TTC549 (cell line): ENCODE results near the gene SYF2.
A peak's percentile ranks its signal among the peaks of the same experiment; 100 is the strongest.
"Not testable (repeated sequence)": the region's sequence is repeated elsewhere in the genome, so short reads cannot be mapped to it uniquely, and the experiment has no call there.

Source experiments
- FAIRE-seq: peaks from 2 replicates; lab custom pipeline; 2012; peaks lifted over from hg19 to GRCh38; lab: Jason Lieb, UNC

Gene SYF2

GRCh38 chr1:25245809-25246599, 13.7 kb upstream of the SYF2 start:
- FAIRE-seq = no peak

GRCh38 chr1:25245393-25245792, 13.1 kb upstream of the SYF2 start:
- FAIRE-seq = no peak

DNA sequence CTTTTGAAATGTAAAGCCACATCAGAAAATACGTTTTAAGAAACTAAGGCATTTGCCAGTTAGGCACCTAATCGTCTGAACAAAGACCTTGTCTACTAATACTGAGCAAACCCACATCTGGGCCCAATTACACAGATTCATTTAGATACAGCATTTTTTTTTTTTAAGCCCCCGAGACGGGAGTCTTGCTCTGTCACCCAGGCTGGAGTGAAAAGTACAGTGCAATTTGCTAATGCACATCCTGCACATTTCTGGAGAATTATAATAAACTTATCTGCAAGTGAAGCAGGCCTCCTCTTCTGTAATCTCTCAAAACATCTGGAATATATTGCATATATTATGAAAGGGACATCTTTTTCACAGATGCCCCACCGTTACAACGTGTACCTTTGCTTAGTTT, 11.6 kb upstream of the SYF2 start:
- no peak for FAIRE-seq

- peak; percentile 31 for FAIRE-seq
These were observed 7.6 kb upstream of the SYF2 start for GRCh38 chr1:25239681-25240541.

DNA sequence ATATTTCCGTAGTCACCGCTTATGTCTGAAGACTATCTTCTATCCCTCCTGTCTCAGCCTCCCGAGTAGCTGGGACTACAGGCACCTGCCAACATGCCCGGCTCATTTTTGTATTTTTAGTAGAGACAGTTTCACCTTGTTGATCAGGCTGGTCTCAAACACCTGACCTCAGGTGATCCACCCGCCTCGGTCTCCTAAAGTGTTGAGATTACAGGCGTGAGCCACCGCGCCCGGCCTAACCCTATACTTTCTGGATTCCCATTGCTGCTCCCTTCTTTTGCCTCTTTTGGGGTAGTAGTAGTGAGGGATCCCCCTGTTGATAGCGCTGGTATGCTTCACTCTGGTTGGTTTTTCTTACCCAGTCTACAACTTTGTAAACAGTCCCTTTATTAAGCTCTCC, 5.7 kb upstream of the SYF2 start:
- FAIRE-seq = no peak

DNA sequence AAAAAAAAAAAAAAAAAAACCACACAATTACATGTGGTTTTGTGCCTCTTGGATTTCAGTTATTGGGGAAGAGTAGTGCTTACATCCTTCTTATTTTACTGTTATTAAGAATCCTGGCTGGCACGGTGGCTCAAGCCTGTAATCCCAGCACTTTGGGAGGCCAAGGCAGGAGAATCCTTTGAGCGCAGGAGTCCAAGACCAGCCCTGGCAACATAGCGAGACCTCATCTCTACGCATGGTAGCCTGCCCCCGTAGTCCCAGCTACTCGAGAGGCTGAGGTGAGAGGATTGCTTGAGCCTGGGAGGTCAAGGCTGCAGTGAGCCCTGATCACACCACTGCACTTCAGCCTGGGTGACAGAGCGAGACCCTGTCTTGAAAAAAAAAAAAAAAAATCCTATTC, 4.0 kb upstream of the SYF2 start:
- FAIRE-seq = not testable (repeated sequence)

GRCh38 chr1:25235411-25235810, 3.1 kb upstream of the SYF2 start:
- FAIRE-seq = not testable (repeated sequence)

DNA sequence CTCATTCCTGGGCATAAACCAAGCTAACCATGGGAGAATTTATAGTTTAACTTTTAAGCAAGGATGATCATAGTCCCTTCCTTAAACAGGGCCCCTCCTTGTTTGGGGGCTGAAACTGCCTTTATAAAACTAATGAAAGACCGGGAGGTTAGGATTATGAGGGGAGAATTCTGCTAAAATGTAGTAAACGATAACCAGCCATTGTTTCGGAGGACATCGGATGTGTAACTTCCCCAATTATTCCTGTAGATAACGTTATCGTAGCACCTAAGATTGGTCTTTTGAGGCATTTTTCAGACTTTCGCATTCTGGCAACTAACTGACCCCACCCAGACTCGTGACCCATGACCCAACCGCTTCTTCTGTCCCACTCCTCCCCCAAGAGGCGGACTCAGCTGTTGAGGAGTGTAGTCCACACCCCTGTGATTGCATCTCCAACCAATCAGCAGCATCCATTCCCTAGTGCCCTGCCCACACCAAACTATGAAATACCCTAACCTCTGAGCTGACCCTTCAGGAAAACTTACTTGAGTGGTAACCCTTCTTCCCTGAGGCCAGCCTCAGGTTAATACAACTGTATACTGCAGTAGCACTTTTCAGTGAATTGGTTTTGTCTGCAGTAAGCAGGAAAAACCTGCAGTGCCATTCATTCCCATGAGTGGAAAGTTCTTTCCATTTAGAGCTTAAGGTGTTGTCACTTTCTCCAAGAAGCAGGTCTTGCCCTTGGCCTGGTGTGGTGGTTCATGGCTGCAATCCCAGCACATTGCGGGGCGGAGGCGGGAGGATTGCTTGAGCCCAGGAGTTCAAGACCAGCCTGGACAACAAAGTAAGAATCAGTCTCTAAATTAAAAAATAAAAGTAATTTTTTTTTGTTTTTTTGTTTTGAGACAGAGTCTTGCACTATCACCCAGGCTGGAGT, 823 bp upstream of the SYF2 start:
- no peak for FAIRE-seq

GRCh38 chr1:25223471-25223870, 8.8 kb downstream of the SYF2 start:
- FAIRE-seq = no peak

DNA sequence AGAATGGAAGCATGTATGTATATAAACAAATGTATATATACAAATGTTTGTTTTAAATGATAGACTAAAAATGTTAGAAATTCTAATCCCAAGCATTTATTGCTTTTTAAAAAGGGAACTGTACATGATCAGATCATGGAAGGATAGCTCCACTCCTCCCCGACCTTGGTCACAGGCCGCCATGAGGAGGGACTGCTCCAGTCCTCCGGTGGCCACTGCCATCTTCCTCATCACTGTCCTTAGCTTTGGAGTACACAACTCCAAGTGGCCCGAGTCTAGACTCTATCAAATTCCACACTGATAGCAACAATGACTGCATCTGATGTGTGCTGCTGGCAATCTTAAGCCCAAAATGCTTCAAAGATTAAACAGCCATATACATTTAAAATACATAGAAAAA, 9.7 kb downstream of the SYF2 start:
- FAIRE-seq = no peak

GRCh38 chr1:25220666-25221065, 11.6 kb downstream of the SYF2 start:
- FAIRE-seq = no peak

GRCh38 chr1:25219661-25220251, 12.5 kb downstream of the SYF2 start:
- FAIRE-seq = no peak

DNA sequence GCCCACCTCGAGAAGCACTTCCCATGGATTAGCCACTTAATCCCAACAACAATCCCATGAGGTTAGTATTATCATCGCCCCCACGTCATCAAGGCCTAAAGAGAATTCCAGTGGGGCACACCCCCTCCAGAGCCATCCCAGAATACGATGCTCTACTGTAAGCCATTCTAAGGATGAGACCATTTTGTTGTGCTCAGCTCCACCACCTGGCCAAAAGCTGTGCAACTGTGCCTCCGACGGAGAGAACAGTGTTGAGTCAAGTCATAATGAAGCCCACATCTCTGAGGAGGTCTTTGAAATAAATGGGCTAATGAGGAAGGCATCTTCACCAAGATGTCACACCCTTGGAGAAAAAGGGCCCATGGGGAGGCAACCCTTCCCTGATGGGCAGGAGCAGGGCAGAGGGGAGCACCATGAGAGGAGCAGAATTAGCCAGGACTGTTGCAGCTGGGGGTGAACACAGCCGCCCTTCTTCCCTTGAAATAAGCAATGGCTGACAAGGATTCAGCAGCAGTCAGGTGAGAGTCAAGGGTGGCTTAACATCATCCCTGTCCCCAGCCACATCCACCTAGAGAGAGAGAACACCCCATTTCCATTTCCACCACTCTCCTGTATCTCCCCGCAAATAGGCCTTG, 14.6 kb downstream of the SYF2 start:
- FAIRE-seq = no peak

DNA sequence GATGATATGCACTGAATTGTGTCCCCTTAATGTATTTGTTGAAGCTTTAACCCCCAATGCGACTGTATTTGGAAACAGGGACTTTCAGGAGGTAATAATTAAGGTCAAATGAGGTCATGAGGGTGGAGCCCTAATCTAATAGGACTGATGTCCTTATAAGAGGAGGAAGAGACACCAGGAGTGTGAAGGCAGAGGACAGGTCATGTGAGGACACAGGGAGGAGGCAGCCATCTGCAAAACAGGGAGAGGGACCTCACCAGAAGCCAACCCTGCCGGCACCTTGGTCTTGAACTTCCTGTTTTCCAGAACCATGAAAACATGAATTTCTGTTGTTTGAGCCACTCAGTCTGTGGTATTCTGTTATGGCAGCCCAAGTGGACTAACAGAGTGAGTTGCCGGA, 15.3 kb downstream of the SYF2 start:
- no peak for FAIRE-seq

DNA sequence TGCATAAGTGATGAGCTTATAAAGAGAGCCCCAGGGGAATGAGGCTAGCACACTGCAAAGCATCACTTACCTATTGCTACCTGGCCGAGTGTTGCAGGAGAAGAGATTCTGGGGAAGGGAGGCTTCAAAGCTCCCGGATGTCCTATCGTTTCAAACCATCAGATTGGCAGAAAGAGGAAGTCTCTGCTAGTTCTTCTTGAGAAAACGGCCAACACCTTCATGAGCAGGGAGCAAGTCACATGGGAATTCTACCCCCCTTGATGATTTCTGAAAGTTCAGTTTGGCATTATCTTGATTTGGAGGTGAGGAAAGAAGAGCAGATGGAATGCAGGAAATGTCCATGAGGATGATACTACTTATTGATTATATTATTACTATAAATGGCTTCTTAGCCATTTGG, 16.2 kb downstream of the SYF2 start:
- no peak for FAIRE-seq

- FAIRE-seq = no peak
These were observed 19.6 kb downstream of the SYF2 start for GRCh38 chr1:25212725-25213124.

GRCh38 chr1:25210728-25211127, 21.6 kb downstream of the SYF2 start:
- no peak for FAIRE-seq

GRCh38 chr1:25209516-25209915, 22.8 kb downstream of the SYF2 start:
- FAIRE-seq = no peak

DNA sequence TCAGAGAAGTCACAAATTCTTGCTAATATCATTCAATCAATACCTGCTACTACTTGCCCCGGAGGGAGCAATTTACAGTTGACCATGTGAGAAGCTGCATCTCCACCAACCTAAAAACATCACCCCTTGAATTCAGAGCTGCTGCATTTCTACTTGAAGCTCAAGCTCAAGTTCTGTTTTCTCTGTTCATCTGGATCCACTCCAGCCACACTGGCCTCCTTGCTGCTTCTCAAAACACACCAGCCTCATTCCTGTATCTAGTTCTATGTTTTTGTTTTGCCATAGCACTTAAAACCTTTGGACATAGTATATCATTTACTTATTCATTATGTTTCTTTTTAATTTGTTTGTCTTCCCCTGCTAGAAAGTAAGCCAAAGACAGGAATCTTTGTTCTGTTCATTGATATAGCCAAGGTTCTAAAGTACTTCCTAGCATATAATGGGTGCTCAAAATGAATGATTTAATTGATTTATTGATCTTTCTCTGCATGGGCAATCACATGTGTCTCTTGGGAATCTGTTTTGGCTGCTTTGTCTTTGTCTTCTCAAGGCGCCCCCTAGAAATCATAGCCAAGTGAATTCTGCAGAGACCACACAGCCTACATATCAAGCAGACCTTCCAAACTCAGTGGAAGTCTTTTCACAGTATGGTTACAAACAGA, 23.6 kb downstream of the SYF2 start:
- no peak for FAIRE-seq

GRCh38 chr1:25208092-25208491, 24.2 kb downstream of the SYF2 start:
- no peak for FAIRE-seq

- no peak for FAIRE-seq
These were observed 26.1 kb downstream of the SYF2 start for GRCh38 chr1:25206201-25206600.
